Sigmoid colon (tissue), 7 donors: Measurements from ENCODE around the gene TRIM44. TPM values are rescaled to one million over a fixed set of nuclear protein-coding genes. Genes with fewer than 3 reads are reported as not detected.

ENCODE experiments used
- DNase-seq: peaks from one replicate; pipeline ENCODE4 v3.0.0-alpha.2; 2019
- H3K27ac ChIP-seq, 4 donors: fragments of 200-600 bp; sonication (generic); one replicate each; pipeline ENCODE4 v1.5.1; 2016 to 2019; ENCODE audit warnings: mild to moderate bottlenecking in 1 of 4
- H3K27me3 ChIP-seq, 3 donors: fragments of 200-600 bp; sonication (generic); one replicate each; pipeline ENCODE4 v1.5.1; 2019; ENCODE audit warnings: mild to moderate bottlenecking in 1 of 3
- H3K36me3 ChIP-seq, 4 donors: fragments of 200-600 bp; sonication (generic); one replicate each; pipeline ENCODE4 v1.5.1; 2016 to 2019
- H3K4me1 ChIP-seq, 4 donors: fragments of 200-600 bp; sonication (generic); one replicate each; pipeline ENCODE4 v1.5.1; 2017 to 2019
- H3K4me3 ChIP-seq, 4 donors: fragments of 200-600 bp; sonication (generic); one replicate each; pipeline ENCODE4 v1.5.1; 2017 to 2019; ENCODE audit warnings: mild to moderate bottlenecking in 2 of 4, moderate library complexity in 1 of 4
- H3K9me3 ChIP-seq, 4 donors: fragments of 200-600 bp in 3 of 4; sonication (generic) in 3 of 4; one replicate each; pipeline versions ENCODE4 v1.5.1 to v1.6.1; 2013 to 2019
- CTCF ChIP-seq, 4 experiments: fragments of 450-650 bp in 3 of 4; fragments of 200-600 bp in 1 of 4; IDR thresholded peaks; one replicate each; pipeline ENCODE4 v1.5.1; 2016 to 2019; ENCODE audit warnings: antibody characterized with exemption in 4 of 4, mild to moderate bottlenecking in 3 of 4, moderate library complexity in 2 of 4
- EP300 ChIP-seq, 4 donors: sonication (generic); formaldehyde crosslinking; IDR thresholded peaks; one replicate each; pipeline ENCODE4 v1.6.1; 2017; ENCODE audit warnings: antibody characterized with exemption in 4 of 4
- POLR2A ChIP-seq, 2 donors: fragments of 450-650 bp; IDR thresholded peaks; one replicate each; pipeline ENCODE4 v1.6.1; 2016; ENCODE audit warnings: antibody characterized with exemption in 2 of 2, mild to moderate bottlenecking in 2 of 2, moderate library complexity in 2 of 2
- POLR2AphosphoS5 ChIP-seq, 4 donors: sonication (generic); formaldehyde crosslinking; IDR thresholded peaks; one replicate each; pipeline ENCODE4 v1.6.1; 2017; ENCODE audit warnings: antibody characterized with exemption in 4 of 4
- WGBS, 2 donors: extraction: QIAGEN DNeasy Blood & Tissue Kit; methylation state at CpG; one replicate each; pipeline ENCODE4 v1.1.7; 2013; 5-methylcytosine and 5-hydroxymethylcytosine counted together
- intact Hi-C: fragments of 100-400 bp; cut with DNase I; formaldehyde crosslinking; loops from one replicate; pipeline ENCODE4 v1.15.1; 2023
- polyA plus RNA-seq, 3 donors: library from polyadenylated mRNA; stranded (reverse); fragments of 200-250 nt; gene quantifications; one replicate each; pipeline ENCODE4 v1.2.3, GENCODE V29; 2013
- total RNA-seq, 4 donors: library from RNA; depleted of rRNA; stranded (reverse); fragments of >200 nt; gene quantifications; one replicate each; pipeline ENCODE4 v1.1.0, GENCODE V29; 2016
- donor health status: healthy with polysubstance abuse.
- donor health status: Bipolar disorder and iron deficiency.
- donor health status: healthy.

Gene TRIM44
- total and polyA plus RNA-seq, 7 donors, result 8.4 to 97.2 (median 23.0) TPM

GRCh38 chr11:35798423-35798822, 135.8 kb downstream of the TRIM44 start:
- Histone ChIP-seq H3K27me3 (no peaks in the 10 kb centered on the region), H3K4me1 (peaks cover 0 to 19% (median 5%) of the 10 kb centered on the region in 4 donors), H3K9me3 (no peaks in the 10 kb centered on the region), H3K27ac (no peak overlapping the region), H3K4me3 (no peak overlapping the region), H3K36me3 (no peaks in the 10 kb centered on the region)
- intact Hi-C loops, result no loop called here
- DNase-seq, result no peak
- TF ChIP-seq CTCF (IDR thresholded peaks at IDR 0.05) (no peak), POLR2AphosphoS5 (IDR thresholded peaks at IDR 0.05) (no peak), EP300 (IDR thresholded peaks at IDR 0.05) (no peak), POLR2A (IDR thresholded peaks at IDR 0.05) (no peak)

GRCh38 chr11:35798983-35799382, 136.4 kb downstream of the TRIM44 start:
- Histone ChIP-seq H3K4me3 (no peak overlapping the region), H3K36me3 (no peaks in the 10 kb centered on the region), H3K9me3 (no peaks in the 10 kb centered on the region), H3K27me3 (no peaks in the 10 kb centered on the region), H3K27ac (no peak overlapping the region), H3K4me1 (peaks cover 0 to 14% (median 5%) of the 10 kb centered on the region in 4 donors)
- WGBS, 2 donors, result 95 to 98% methylated on average over 1 of the region's 1 CpG
- intact Hi-C loops, result no loop called here
- no peak for TF ChIP-seq POLR2AphosphoS5 (IDR thresholded peaks at IDR 0.05)
- TF ChIP-seq POLR2A (IDR thresholded peaks at IDR 0.05), result no peak
- TF ChIP-seq EP300 (IDR thresholded peaks at IDR 0.05), result no peak
- no peak for TF ChIP-seq CTCF (IDR thresholded peaks at IDR 0.05)
- no peak for DNase-seq

GRCh38 chr11:35799655-35800054, 137.1 kb downstream of the TRIM44 start:
- H3K4me1 ChIP-seq, result peaks cover 0 to 10% (median 5%) of the 10 kb centered on the region in 4 donors
- H3K27ac ChIP-seq, result no peak overlapping the region
- H3K9me3 ChIP-seq, result no peaks in the 10 kb centered on the region
- no peak for DNase-seq
- H3K27me3 ChIP-seq, result no peaks in the 10 kb centered on the region
- H3K4me3 ChIP-seq, result no peak overlapping the region
- 96 to 98% methylated on average over 3 of the region's 3 CpGs for whole genome bisulfite sequencing, 2 donors
- H3K36me3 ChIP-seq, result no peaks in the 10 kb centered on the region
- TF ChIP-seq EP300 (IDR thresholded peaks at IDR 0.05) (no peak), CTCF (IDR thresholded peaks at IDR 0.05) (no peak), POLR2A (IDR thresholded peaks at IDR 0.05) (no peak), POLR2AphosphoS5 (IDR thresholded peaks at IDR 0.05) (no peak)
- intact Hi-C loops, result no loop called here

- Histone ChIP-seq H3K27me3 (no peaks in the 10 kb centered on the region), H3K36me3 (peaks cover 0 to 1% (median 0%) of the 10 kb centered on the region in 4 donors), H3K4me1 (peaks cover 0 to 10% (median 5%) of the 10 kb centered on the region in 4 donors), H3K9me3 (no peaks in the 10 kb centered on the region), H3K4me3 (no peak overlapping the region), H3K27ac (no peak overlapping the region)
- intact Hi-C loops, result no loop called here
- no peak for DNase-seq
- 64 to 84% methylated on average over 5 of the region's 5 CpGs for WGBS, 2 donors
- no peak for TF ChIP-seq EP300 (IDR thresholded peaks at IDR 0.05)
- TF ChIP-seq POLR2AphosphoS5 (IDR thresholded peaks at IDR 0.05), result no peak
- TF ChIP-seq POLR2A (IDR thresholded peaks at IDR 0.05), result no peak
- TF ChIP-seq CTCF (IDR thresholded peaks at IDR 0.05), result no peak
Measured at GRCh38 chr11:35800970-35801953, 138.7 kb downstream of the TRIM44 start.
